ENCODE results near the gene CAPN15.
"Not testable (repeated sequence)": the region's sequence is repeated elsewhere in the genome, so short reads cannot be mapped to it uniquely, and the experiment has no call there.

The CAPN15 gene

GRCh38 chr16:495127-495748 is 32.3 kb upstream of the CAPN15 start:
- Histone ChIP-seq H3K9ac (ENCODE audit: low read depth, low read length) (no peak overlapping the region), H3K4me1 (ENCODE audit: control insufficient read depth, insufficient read depth, low read length) (peaks cover 10% of the 10 kb centered on the region; the same call in 1 of the 2 replicates), H3K27ac (ENCODE audit: low read depth, low read length) (no peak overlapping the region), H3K4me3 (ENCODE audit: low read depth, low read length) (no peak overlapping the region), H3K27me3 (ENCODE audit: control insufficient read depth, insufficient read depth, low read length) (no peaks in the 10 kb centered on the region), H3K36me3 (ENCODE audit: control insufficient read depth, insufficient read depth, low read length) (peaks cover 18% of the 10 kb centered on the region; the same call in 1 of the 2 replicates), H3K9me3 (ENCODE audit: control insufficient read depth, insufficient read depth, low read length) (no peaks in the 10 kb centered on the region)

GRCh38 chr16:496097-496886 is 31.2 kb upstream of the CAPN15 start:
- no peaks in the 10 kb centered on the region for H3K27me3 ChIP-seq (ENCODE audit: control insufficient read depth, insufficient read depth, low read length)
- H3K27ac ChIP-seq (ENCODE audit: low read depth, low read length) = no peak overlapping the region
- no peak overlapping the region for H3K4me3 ChIP-seq (ENCODE audit: low read depth, low read length)
- peaks cover 5% of the 10 kb centered on the region; the same call in 1 of the 2 replicates for H3K4me1 ChIP-seq (ENCODE audit: control insufficient read depth, insufficient read depth, low read length)
- no peak overlapping the region for H3K9ac ChIP-seq (ENCODE audit: low read depth, low read length)
- H3K36me3 ChIP-seq (ENCODE audit: control insufficient read depth, insufficient read depth, low read length) = peaks cover 11% of the 10 kb centered on the region; the same call in 1 of the 2 replicates
- no peaks in the 10 kb centered on the region for H3K9me3 ChIP-seq (ENCODE audit: control insufficient read depth, insufficient read depth, low read length)

GRCh38 chr16:497258-497657 is 30.3 kb upstream of the CAPN15 start:
- Histone ChIP-seq H3K9ac (ENCODE audit: low read depth, low read length) (no peak overlapping the region), H3K4me1 (ENCODE audit: control insufficient read depth, insufficient read depth, low read length) (no peaks in the 10 kb centered on the region), H3K27ac (ENCODE audit: low read depth, low read length) (no peak overlapping the region), H3K27me3 (ENCODE audit: control insufficient read depth, insufficient read depth, low read length) (no peaks in the 10 kb centered on the region), H3K4me3 (ENCODE audit: low read depth, low read length) (no peak overlapping the region), H3K36me3 (ENCODE audit: control insufficient read depth, insufficient read depth, low read length) (0 out of 2 replicates have a peak, but pooled peaks cover 6% of the 10 kb centered on the region), H3K9me3 (ENCODE audit: control insufficient read depth, insufficient read depth, low read length) (no peaks in the 10 kb centered on the region)

GRCh38 chr16:499924-500323 is 27.6 kb upstream of the CAPN15 start:
- Histone ChIP-seq H3K4me1 (ENCODE audit: control insufficient read depth, insufficient read depth, low read length) (no peaks in the 10 kb centered on the region), H3K27me3 (ENCODE audit: control insufficient read depth, insufficient read depth, low read length) (no peaks in the 10 kb centered on the region), H3K9me3 (ENCODE audit: control insufficient read depth, insufficient read depth, low read length) (no peaks in the 10 kb centered on the region), H3K27ac (ENCODE audit: low read depth, low read length) (no peak overlapping the region), H3K36me3 (ENCODE audit: control insufficient read depth, insufficient read depth, low read length) (0 out of 2 replicates have a peak, but pooled peaks cover 6% of the 10 kb centered on the region), H3K9ac (ENCODE audit: low read depth, low read length) (no peak overlapping the region), H3K4me3 (ENCODE audit: low read depth, low read length) (no peak overlapping the region)

- no peaks in the 10 kb centered on the region for H3K4me1 ChIP-seq (ENCODE audit: control insufficient read depth, insufficient read depth, low read length)
- 0 out of 2 replicates have a peak, but pooled peaks cover 6% of the 10 kb centered on the region for H3K36me3 ChIP-seq (ENCODE audit: control insufficient read depth, insufficient read depth, low read length)
- no peaks in the 10 kb centered on the region for H3K27me3 ChIP-seq (ENCODE audit: control insufficient read depth, insufficient read depth, low read length)
- no peaks in the 10 kb centered on the region for H3K9me3 ChIP-seq (ENCODE audit: control insufficient read depth, insufficient read depth, low read length)
- H3K9ac ChIP-seq (ENCODE audit: low read depth, low read length) = no peak overlapping the region
- no peak overlapping the region for H3K27ac ChIP-seq (ENCODE audit: low read depth, low read length)
- H3K4me3 ChIP-seq (ENCODE audit: low read depth, low read length) = no peak overlapping the region
These were observed 26.8 kb upstream of the CAPN15 start for GRCh38 chr16:500709-501108.

GRCh38 chr16:502179-502943 is 25.2 kb upstream of the CAPN15 start:
- Histone ChIP-seq H3K9ac (ENCODE audit: low read depth, low read length) (no peak overlapping the region), H3K9me3 (ENCODE audit: control insufficient read depth, insufficient read depth, low read length) (no peaks in the 10 kb centered on the region), H3K36me3 (ENCODE audit: control insufficient read depth, insufficient read depth, low read length) (0 out of 2 replicates have a peak, but pooled peaks cover 4% of the 10 kb centered on the region), H3K4me1 (ENCODE audit: control insufficient read depth, insufficient read depth, low read length) (no peaks in the 10 kb centered on the region), H3K27me3 (ENCODE audit: control insufficient read depth, insufficient read depth, low read length) (no peaks in the 10 kb centered on the region), H3K4me3 (ENCODE audit: low read depth, low read length) (no peak overlapping the region), H3K27ac (ENCODE audit: low read depth, low read length) (no peak overlapping the region)

GRCh38 chr16:503150-504071 is 24.1 kb upstream of the CAPN15 start:
- H3K4me3 ChIP-seq (ENCODE audit: low read depth, low read length) = no peak overlapping the region
- H3K9me3 ChIP-seq (ENCODE audit: control insufficient read depth, insufficient read depth, low read length) = no peaks in the 10 kb centered on the region
- H3K27me3 ChIP-seq (ENCODE audit: control insufficient read depth, insufficient read depth, low read length) = no peaks in the 10 kb centered on the region
- H3K36me3 ChIP-seq (ENCODE audit: control insufficient read depth, insufficient read depth, low read length) = peaks cover 4% of the 10 kb centered on the region; the same call in 1 of the 2 replicates
- no peaks in the 10 kb centered on the region for H3K4me1 ChIP-seq (ENCODE audit: control insufficient read depth, insufficient read depth, low read length)
- H3K9ac ChIP-seq (ENCODE audit: low read depth, low read length) = no peak overlapping the region
- H3K27ac ChIP-seq (ENCODE audit: low read depth, low read length) = no peak overlapping the region

- Histone ChIP-seq H3K36me3 (ENCODE audit: control insufficient read depth, insufficient read depth, low read length) (no peaks in the 10 kb centered on the region; the same call in 1 of the 2 replicates), H3K27ac (ENCODE audit: low read depth, low read length) (no peak overlapping the region), H3K9ac (ENCODE audit: low read depth, low read length) (no peak overlapping the region), H3K27me3 (ENCODE audit: control insufficient read depth, insufficient read depth, low read length) (no peaks in the 10 kb centered on the region), H3K4me3 (ENCODE audit: low read depth, low read length) (no peak overlapping the region), H3K9me3 (ENCODE audit: control insufficient read depth, insufficient read depth, low read length) (no peaks in the 10 kb centered on the region), H3K4me1 (ENCODE audit: control insufficient read depth, insufficient read depth, low read length) (no peaks in the 10 kb centered on the region)
These were observed 21.9 kb upstream of the CAPN15 start for GRCh38 chr16:505479-506245.

- Histone ChIP-seq H3K9ac (ENCODE audit: low read depth, low read length) (no peak overlapping the region), H3K27me3 (ENCODE audit: control insufficient read depth, insufficient read depth, low read length) (no peaks in the 10 kb centered on the region), H3K36me3 (ENCODE audit: control insufficient read depth, insufficient read depth, low read length) (no peaks in the 10 kb centered on the region; the same call in 1 of the 2 replicates), H3K27ac (ENCODE audit: low read depth, low read length) (no peak overlapping the region), H3K9me3 (ENCODE audit: control insufficient read depth, insufficient read depth, low read length) (no peaks in the 10 kb centered on the region), H3K4me3 (ENCODE audit: low read depth, low read length) (no peak overlapping the region), H3K4me1 (ENCODE audit: control insufficient read depth, insufficient read depth, low read length) (no peaks in the 10 kb centered on the region)
These were observed 21.3 kb upstream of the CAPN15 start for GRCh38 chr16:506246-506546.

- H3K4me3 ChIP-seq (ENCODE audit: low read depth, low read length); H3K36me3 ChIP-seq (ENCODE audit: control insufficient read depth, insufficient read depth, low read length); H3K4me1 ChIP-seq (ENCODE audit: control insufficient read depth, insufficient read depth, low read length); H3K27me3 ChIP-seq (ENCODE audit: control insufficient read depth, insufficient read depth, low read length); H3K9ac ChIP-seq (ENCODE audit: low read depth, low read length); H3K9me3 ChIP-seq (ENCODE audit: control insufficient read depth, insufficient read depth, low read length); H3K27ac ChIP-seq (ENCODE audit: low read depth, low read length): not testable (repeated sequence)
These were observed 20.0 kb upstream of the CAPN15 start for GRCh38 chr16:507527-507926.

Measured in HUES48 (cell line).